NOMO-1 (cell line): Measurements from ENCODE around the gene TMEM69.
"Not testable (repeated sequence)": the region's sequence is repeated elsewhere in the genome, so short reads cannot be mapped to it uniquely, and the experiment has no call there.

Experiments
- DNase-seq, 2 experiments: peaks; one replicate each; lab custom pipeline; 2025; ENCODE audit not compliant: unreplicated experiment in 2 of 2; lab: John Stamatoyannopoulos, UW

The TMEM69 gene

DNA sequence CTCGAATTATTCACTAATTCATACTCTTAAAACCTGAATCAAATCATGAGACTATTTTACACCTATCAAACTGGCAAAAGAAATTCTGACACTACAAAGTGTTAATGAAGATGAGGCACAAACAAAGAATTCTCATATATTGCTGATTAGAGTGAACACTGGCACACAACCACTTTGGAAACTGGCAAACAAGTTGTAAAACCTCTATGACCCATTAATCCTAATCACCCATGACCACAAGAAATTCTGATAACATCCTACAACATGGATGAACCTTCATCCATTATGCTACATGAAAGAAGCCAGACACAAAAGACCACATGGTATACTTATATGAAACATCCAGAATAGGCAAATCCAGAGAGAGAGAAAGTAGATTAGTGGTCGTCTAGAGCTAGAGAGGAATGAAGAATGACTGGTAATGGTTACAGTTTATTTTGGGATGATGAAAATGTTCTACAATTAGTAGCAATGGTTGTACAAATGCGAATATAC lies 10.2 kb upstream of the TMEM69 start:
- no peak for DNase-seq

DNA sequence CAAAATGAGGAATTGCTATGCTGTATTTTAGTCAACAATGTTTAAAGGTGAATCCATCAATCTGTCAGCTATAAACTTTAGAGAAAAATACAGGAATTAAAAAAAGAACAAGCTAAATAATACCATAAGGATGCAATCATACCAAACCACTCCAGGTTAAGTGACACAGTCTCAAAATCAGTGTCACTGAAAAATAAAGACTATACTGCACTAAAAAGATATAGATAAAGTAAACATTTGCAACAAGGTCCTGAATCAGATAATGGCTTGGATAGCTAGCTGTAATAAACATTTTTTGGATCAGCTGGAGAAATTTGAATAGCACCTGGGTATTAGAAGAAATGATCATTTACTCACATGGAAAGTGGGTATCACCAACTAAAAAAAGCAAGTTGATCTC lies 9.5 kb upstream of the TMEM69 start:
- DNase-seq, result no peak

- no peak for DNase-seq
Measured at GRCh38 chr1:45679123-45679522, 8.9 kb upstream of the TMEM69 start.

DNA sequence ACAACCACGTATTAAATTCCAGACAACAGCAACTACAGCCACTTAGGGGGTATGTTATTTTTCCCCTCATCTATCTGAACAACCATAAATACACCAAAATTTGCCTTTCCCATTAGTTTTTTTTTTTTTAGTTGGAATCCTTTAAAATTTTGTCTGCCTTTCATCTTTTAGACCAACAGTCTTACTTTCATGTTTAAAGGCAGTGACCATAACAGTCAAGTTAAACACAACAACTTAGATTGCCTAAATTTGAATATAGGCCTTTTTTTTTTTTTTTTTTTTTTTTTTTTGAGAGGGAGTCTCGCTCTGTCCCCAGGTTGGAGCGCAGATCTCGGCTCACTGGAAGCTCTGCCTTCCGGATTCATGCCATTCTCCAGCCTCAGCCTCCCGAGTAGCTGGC lies 5.0 kb upstream of the TMEM69 start:
- no peak for DNase-seq

DNA sequence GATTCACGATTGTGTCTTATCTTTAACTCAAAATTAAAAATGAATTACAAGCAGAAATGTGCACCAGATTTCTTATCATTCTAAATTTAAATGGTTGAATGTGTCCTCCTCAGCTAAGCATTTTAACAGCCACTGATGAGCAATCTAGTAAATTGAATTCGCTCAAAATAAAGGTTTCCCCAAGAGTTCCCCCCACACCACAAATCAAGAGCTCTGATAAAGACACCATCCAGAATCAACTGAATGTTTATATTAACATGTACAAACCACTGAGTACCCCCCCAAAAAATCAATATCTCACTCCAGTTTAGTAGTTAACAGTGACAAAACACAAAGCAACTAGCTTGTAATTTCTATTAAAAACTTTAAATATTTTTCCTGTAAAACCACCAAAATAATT lies 3.6 kb upstream of the TMEM69 start:
- no peak for DNase-seq

- DNase-seq, result peak; percentile 3 to 54
Measured at GRCh38 chr1:45685308-45686014, 2.5 kb upstream of the TMEM69 start.

GRCh38 chr1:45686015-45686287 lies 2.0 kb upstream of the TMEM69 start:
- DNase-seq, result peak; percentile 7 to 36

DNA sequence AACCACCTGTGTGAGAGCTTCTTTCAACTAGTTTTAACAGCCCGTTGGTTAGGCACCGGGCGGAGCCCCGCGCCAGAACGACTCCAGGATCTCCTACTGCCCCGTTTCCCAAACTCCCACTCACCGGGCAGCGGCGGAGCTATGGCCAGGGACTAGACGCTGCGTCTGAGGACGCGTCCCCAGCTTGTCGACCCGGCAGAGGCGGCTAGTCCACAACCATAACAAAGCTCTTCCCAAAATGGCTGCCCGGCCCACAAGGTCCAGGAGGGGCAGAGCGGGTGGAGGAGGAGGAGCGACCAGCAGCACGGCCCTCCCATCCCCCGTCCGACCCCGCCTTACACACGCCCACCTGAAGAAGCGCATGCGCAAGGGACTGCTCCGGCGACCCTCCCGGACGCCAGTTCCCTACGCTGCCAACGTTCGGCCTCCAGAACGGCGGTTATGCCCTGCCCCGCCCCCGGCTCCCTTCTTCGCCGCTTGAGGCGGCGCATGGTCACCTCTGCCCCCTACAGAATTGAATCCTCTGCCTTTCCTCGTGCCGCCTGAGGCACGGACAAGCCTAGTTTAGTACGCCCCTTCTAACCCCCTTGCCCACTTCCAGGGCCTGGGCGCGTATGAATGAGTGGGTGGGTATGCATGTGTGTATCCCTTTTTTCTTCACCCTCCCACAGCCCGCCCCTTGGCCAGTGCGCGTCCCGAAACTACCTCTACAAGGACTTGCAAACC lies 1.5 kb upstream of the TMEM69 start, which contains the start of gene GPBP1L1:
GPBP1L1 (minus strand) TSS at position 246 of the 726 bp plus-strand sequence. CDS start 27,446 bp downstream, outside the sequence.
- peak; percentile 93 for DNase-seq

- DNase-seq, result peak; percentile 98 to 99
Measured at GRCh38 chr1:45687014-45687753, 797 bp upstream of the TMEM69 start.

- DNase-seq, result not testable (repeated sequence)
Measured at GRCh38 chr1:45693811-45694210, 5.8 kb downstream of the TMEM69 start.

DNA sequence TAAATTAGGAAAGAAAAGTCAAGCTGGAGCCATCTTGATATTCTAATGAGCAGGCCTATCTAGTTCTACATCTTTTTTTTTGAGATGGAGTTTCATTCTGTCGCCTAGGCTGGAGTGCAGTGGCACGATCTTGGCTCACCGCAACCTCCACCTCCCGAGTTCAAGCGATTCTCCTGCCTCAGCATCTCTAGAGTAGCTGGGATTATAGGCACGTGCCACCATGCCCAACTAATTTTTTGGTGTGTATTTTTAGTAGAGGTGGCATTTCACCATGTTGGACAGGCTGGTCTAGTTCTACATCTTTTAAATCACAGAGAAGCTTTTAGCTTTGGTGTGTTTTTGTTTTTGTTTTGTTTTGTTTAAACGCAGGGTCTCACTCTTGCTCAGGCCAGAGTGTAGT lies 6.8 kb downstream of the TMEM69 start:
- DNase-seq, result no peak

- no peak for DNase-seq
Measured at GRCh38 chr1:45704637-45705036, 16.7 kb downstream of the TMEM69 start.

- DNase-seq, result no peak
Measured at GRCh38 chr1:45713711-45714110, 25.7 kb downstream of the TMEM69 start.

GRCh38 chr1:45716700-45717099 lies 28.7 kb downstream of the TMEM69 start:
- DNase-seq, result no peak

DNA sequence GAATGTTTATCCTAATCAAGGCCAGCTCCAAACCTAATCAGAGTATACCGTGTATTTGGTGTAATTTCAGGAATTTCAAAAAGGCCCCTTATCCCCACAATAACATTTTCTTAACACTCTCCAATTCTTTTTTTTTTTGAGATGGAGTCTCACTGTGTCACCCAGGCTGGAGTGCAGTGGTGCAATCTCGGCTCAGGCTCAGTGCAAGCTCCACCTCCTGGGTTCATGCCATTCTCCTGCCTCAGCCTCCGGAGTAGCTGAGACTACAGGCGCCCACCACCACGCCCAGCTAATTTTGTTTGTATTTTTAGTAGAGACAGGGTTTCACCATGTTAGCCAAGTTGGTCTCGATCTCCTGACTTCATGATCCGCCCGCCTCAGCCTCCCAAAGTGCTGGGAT lies 29.4 kb downstream of the TMEM69 start:
- not testable (repeated sequence) for DNase-seq

GRCh38 chr1:45718289-45718688 lies 30.3 kb downstream of the TMEM69 start:
- no peak for DNase-seq

DNA sequence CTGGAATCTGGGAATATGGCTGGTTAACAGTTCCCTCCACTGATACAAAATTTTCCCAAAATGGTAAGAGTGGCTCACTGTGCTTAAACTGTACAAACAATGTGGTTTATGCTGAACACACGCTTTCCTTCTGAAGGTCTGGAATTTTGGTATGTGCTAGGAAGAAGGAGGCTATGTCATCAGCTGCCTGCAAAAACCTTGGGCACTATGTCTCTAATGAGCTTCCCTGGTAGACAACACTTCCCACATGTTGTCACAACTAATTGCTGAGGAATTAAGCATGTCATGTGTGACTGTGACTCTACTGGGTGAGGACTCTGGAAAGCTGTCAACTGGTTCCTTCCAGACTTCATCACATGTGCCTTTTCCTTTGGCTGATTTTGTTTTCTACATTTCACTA lies 33.2 kb downstream of the TMEM69 start:
- no peak for DNase-seq

- DNase-seq, result peak; percentile 5 to 67
Measured at GRCh38 chr1:45722809-45723208, 34.8 kb downstream of the TMEM69 start.

GRCh38 chr1:45723248-45723930 lies 35.4 kb downstream of the TMEM69 start:
- no peak for DNase-seq

DNA sequence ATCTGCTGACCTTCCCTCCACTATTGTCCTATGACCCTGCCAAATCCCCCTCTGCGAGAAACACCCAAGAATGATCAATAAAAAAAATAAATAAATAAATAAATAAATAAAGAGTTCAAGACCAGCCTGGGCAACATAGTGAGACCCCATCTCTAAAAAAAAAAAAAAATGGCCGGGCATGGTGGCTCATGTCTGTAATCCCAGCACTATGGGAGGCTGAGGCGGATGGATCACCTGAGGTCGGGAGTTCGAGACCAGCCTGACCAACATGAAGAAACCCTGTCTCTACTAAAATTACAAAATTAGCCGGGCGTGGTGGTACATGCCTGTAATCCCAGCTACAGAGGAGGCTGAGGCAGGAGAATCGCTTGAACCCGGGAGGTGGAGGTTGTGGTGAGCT lies 38.0 kb downstream of the TMEM69 start:
- DNase-seq, result not testable (repeated sequence)
